Medulla oblongata (tissue), 1 donor: ENCODE results near the gene PCDH9.
A peak's percentile ranks its signal among the peaks of the same experiment; 100 is the strongest.

ENCODE experiments used
- DNase-seq: peaks from one replicate; pipeline ENCODE4 v3.0.0-alpha.2; 2015; ENCODE audit errors: extremely low spot score

PCDH9 gene

DNA sequence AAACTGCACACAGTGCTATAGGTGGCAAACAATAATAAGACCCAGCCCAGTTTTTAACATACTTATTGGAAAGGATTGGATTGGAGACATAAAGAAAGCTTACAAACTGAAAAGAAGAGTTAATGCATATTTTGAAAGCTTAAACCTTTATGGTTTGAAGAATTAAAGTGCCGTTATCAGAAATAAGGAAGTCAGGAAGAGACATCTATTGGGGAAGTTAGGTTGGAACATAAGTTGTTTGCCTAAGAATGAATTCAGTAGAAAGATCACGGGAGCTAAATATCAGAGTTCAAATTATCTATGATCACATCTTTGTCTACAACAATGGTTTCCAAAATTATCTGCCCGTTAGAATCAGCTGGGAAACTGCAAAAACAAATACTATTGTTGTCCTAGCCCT, 767.9 kb downstream of the PCDH9 start:
- no peak for DNase-seq

DNA sequence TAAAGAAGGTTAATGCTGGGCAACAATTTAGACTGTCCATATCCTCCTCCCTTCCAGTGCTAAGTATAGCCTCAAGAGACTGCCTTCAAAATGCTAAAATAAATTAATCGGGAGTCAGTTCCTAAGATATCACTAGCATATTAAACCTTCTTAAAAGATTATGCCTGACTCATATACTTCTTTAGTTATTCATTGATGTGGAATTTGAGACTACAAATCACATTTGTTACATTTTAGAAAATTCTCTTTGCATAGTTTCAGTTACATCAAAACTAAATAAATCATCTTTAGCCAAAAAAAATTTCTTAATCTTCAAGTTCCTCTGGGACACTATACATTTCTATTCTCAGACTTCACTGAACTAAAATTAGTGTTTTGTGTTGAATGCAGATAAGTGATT, 769.1 kb downstream of the PCDH9 start:
- no peak for DNase-seq

- no peak for DNase-seq
These were observed 770.5 kb downstream of the PCDH9 start for GRCh38 chr13:66459634-66460033.

DNA sequence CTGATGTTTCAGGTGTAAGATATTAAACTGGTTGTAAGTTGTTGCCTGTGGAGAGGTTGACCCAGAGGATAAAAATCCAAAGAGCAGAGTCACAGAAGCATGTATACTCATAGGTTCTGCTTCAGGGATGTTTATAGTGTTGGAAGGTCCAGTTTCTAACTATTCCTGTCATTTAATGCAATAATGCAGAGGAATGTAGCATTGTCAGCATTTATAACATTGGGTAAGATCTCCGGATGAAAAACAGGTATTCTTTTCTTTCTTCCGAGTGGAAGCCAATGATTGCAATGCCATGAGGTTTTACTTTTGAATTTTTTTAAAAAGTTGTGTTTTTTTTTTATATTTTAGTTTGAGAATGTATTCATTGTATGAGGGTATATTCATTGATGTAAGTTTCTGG, 771.0 kb downstream of the PCDH9 start:
- DNase-seq, result no peak

DNA sequence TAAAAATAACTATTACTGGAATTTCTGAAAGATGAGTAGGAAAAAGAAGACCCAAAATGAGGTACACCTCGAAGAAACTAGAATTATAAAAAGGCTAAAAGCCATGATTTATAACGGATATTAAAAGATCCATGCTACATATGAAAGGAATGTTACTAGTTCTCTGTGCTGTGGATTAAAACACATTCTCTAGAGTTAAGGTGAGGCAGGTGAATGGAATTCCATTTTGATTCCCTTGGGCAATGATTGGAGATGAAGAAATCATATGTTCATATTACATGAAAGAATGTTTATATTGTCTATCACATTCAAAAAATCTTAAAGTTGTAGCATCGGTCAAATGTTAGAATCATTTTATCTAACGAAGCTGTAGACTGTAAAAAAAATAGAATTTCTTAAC, 783.7 kb downstream of the PCDH9 start:
- no peak for DNase-seq

GRCh38 chr13:66443926-66444325, 786.2 kb downstream of the PCDH9 start:
- no peak for DNase-seq

- DNase-seq, result no peak
These were observed 789.2 kb downstream of the PCDH9 start for GRCh38 chr13:66440938-66441337.

- DNase-seq, result no peak
These were observed 799.4 kb downstream of the PCDH9 start for GRCh38 chr13:66430728-66431127.

- no peak for DNase-seq
These were observed 799.9 kb downstream of the PCDH9 start for GRCh38 chr13:66430269-66430668.

DNA sequence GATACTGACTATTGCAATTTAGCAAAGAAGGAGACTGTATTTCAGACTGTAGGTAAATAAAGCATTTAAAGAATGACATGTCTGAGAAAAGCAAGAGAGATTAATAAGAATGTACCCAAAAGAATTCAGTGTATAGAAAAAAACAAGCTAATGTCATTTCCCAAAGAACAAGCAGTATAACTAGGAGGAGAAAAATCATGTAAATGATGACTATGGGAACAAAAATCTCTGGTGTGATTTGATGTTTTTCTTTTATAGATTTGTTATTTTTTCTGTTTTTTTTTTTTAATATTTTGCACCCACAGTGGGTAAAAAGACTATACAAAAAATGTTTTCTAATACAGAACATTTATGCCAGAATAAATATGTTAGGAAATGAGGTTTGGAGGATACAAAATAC, 801.0 kb downstream of the PCDH9 start:
- DNase-seq, result no peak

- DNase-seq, result no peak
These were observed 802.7 kb downstream of the PCDH9 start for GRCh38 chr13:66427458-66427861.

DNA sequence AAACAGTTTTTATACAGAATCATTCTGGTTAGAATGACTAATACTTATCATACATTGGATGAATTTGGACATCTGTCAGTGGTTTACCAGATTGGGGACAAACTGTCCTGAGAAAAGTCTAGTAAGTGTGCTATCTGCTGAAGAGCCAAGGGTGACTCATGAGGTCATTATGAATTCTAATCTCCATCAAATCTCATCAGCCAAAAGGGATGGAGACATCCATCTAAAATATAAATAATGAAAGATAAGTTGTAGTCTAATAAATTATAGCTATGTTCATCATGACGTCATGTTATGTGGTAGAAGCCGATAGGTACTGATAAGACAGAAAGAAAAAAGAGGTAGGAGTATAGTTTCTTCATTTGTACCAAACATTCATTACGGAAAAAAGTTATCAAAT, 804.4 kb downstream of the PCDH9 start:
- DNase-seq, result no peak

DNA sequence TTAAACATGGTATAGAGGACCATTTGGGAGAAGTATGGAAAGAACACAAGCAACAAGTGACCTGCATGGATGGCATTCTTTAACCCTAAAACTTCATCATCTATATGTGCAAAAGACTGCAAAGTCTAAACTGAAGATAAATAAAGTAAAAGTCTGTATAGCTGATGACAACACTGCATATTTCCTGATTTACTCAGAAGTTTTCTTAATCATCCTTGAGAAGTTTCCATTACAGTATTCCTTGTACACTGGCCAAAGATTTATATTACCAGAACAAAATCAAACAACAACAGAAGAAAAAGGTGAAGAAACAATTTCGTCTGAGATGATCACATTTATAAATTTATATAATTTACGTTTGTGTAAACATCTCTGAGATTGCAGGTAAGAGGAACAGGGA, 805.7 kb downstream of the PCDH9 start:
- no peak for DNase-seq

GRCh38 chr13:66415444-66415843, 814.7 kb downstream of the PCDH9 start:
- no peak for DNase-seq

DNA sequence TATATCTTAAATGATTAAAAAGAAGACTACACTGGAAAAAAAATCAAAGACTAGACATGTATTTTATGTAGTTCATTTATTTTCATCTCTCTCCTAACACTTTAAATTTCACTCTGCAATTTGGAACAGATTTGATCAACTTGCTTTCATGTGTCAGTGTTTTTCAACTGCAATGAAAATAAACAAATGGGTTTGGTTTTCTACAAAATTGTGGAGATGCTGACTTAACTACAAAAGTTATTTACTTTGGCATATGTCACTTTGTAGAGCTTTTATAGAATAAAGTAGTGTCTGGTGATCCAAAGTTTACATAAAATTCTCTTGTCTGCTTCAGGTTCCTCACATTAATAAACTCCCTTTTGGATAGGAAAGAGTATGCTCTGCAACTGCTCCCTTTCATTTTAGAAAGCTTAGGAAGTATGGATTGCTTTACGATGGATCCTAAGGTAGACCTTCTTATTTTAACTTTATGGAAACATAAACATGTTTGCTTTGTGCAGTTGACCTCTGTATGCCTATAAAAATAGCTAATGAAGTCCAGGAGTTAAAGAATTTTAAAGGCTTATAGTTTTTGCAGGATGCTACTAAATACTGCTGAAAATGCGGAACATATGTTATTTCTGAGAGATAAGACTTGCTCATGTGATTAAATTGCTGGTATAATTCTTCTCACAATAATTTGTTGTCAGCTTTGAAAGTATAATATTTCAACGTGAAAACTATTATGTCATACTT, 815.9 kb downstream of the PCDH9 start:
- no peak for DNase-seq

DNA sequence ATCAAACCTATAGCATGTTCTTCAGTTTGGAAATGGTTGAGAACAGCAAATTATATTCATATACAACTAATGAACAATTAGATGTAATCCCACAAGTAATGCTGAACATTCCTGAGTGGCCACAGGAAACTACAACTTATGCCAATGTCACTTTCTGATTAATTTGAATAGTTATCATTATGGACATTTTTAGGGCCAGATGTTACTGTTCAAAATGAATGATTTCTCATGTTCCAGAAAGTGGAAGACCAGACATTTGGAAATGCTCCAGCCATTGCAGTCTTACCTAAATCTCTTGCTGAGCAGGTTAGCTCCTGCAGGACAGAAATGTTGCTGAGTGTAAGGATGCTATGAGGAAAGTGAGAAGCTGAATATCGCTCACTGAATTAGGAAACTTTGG, 819.8 kb downstream of the PCDH9 start:
- no peak for DNase-seq

DNA sequence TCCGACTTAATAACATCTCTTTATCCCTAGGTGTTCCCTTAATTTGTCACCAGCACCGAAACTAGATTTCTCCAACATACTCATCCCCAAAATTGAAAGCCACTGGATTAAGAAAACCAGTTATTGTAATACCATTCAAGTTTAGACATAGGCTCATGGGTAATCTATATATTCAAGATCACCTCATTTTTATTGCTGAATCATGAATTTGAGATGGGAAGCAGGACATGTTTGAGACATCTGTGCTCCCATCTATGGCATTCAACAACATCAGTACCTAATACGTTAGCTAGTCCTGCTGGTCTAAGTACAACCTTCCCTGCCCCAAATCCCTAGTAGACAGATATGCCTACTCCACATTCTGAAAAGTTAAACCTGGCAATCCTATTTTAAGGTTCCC, 820.6 kb downstream of the PCDH9 start:
- DNase-seq, result no peak

DNA sequence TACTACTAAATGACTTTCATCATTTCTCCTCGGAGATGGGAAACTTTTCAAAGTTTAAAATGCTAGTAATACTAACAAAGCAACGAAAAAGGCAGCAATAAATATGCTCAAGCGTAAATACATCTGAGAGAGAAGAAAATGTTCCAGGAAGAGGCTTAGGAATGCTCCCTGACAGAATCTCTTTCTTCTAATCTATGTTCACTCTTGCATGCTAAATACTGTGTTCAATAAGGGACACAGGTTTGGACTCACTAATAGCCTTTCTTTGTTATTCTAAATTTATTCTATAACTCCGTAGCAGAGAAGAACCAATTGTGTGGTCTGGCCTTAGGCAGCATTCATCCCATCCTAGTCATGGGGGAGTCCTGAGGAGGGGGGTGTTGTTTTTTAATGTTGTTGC, 823.0 kb downstream of the PCDH9 start:
- peak; percentile 22 for DNase-seq

DNA sequence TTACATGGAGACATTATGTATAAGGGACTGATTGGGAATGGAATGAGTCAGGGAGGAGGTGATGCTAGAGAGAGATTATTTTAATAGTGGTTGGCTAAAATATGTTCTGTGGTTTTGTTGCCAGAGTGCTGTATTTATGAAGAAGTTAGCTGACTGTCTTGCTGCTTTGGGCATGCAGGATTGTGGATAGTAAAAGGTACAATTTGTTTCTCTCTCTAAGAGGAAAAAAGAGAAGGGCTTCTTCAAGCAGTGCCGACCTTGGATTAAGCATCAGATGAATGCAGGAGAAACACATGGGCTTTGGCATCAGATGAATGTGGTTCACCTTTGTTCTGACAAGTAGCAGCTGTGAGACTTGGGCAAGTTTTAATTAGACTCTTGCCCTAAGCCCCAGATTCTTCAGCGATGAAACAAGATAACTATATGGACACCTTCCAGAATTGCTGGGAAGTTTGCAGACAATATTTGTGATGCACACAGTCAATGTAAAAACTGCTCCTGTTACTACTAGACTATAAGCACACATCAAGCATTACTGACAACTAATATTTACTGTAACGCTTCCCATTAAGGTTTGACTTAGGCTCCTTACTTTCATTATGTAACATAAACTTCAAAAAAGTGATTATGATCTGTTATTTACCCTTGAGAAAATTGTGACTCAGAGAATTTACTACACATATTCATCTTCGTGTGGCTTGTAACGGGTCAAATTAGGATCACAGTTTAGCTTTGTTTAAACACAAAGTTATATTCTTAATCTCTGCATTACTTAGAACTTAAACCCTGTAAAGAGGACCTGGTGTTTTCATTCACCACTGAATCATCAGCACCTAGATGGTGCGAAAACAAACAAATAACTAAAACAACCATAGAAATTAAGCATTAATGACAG, 824.0 kb downstream of the PCDH9 start:
- DNase-seq, result no peak

- no peak for DNase-seq
These were observed 827.6 kb downstream of the PCDH9 start for GRCh38 chr13:66402546-66402945.

DNA sequence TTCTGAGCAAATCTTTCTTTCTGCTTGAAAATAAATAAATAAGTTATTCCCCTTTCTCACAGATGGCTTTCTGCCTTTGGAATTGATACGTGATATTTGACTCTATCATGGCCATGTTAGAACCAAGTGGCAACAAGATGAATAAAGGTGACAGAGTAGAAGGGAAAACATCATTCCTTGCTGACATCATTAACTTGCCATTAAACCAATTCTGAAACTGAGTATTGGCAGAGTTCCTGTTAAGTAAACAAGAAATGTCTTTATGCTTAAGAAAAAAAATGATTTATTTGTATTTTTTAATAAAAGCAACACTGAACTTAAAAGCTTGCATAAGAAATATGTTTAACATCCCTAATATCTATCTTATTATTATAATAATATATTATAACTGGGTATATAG, 828.1 kb downstream of the PCDH9 start:
- no peak for DNase-seq

GRCh38 chr13:66400292-66400691, 829.8 kb downstream of the PCDH9 start:
- DNase-seq, result no peak

- DNase-seq, result no peak
These were observed 830.3 kb downstream of the PCDH9 start for GRCh38 chr13:66399873-66400272.
